H1 (cell line): Measurements from ENCODE around the gene LRRTM4. TPM values are rescaled to one million over a fixed set of nuclear protein-coding genes. Genes with fewer than 3 reads are reported as not detected.

ENCODE experiments used
- CTCF ChIA-PET: fragments of 300-600 bp; sonication (Branson Sonifier 250); formaldehyde crosslinking; loops from one replicate; lab custom pipeline; 2021; ENCODE audit not compliant: partially characterized antibody; lab: Charles Lee
- POLR2A ChIA-PET: fragments of 300-600 bp; sonication (Branson Sonifier 250); formaldehyde crosslinking; loops from one replicate; lab custom pipeline; 2021; ENCODE audit warnings: inconsistent platforms; ENCODE audit not compliant: partially characterized antibody; lab: Charles Lee
- DNase-seq, 2 experiments: peaks; one replicate each; pipeline versions ENCODE4 v3.0.0 to v3.0.0-alpha.2; 2010 to 2022; ENCODE audit warnings: low spot score in 2 of 2, low read depth in 1 of 2, mixed read lengths in 1 of 2
- FAIRE-seq: peaks from 2 replicates; lab custom pipeline; 2011; peaks lifted over from hg19 to GRCh38; lab: Jason Lieb, UNC
- H2AFZ ChIP-seq: 2 replicates; pipeline ENCODE4 v1.8.1; 2012; ENCODE audit warnings: low read length, inconsistent platforms
- H2AK5ac ChIP-seq: 2 replicates; pipeline ENCODE4 v1.6.1; 2013; ENCODE audit warnings: low read depth, low read length
- H2BK120ac ChIP-seq: replicated peaks from 2 replicates; pipeline ENCODE3; 2013; ENCODE audit warnings: low read depth, low read length, inconsistent platforms
- H2BK12ac ChIP-seq: 2 replicates; pipeline ENCODE4 v1.6.1; 2013; ENCODE audit warnings: low read depth, low read length
- H2BK15ac ChIP-seq: 2 replicates; pipeline ENCODE4 v1.6.1; 2013; ENCODE audit warnings: low read length
- H2BK20ac ChIP-seq: 2 replicates; pipeline ENCODE4 v1.6.1; 2013; ENCODE audit warnings: low read length
- H2BK5ac ChIP-seq: 2 replicates; pipeline ENCODE4 v1.6.1; 2013; ENCODE audit warnings: low read depth, low read length
- H3K14ac ChIP-seq: 2 replicates; pipeline ENCODE4 v1.6.1; 2013; ENCODE audit warnings: inconsistent platforms; ENCODE audit not compliant: insufficient read length
- H3K18ac ChIP-seq: 2 replicates; pipeline ENCODE4 v1.6.1; 2013; ENCODE audit warnings: low read length; ENCODE audit errors: extremely low read depth
- H3K23ac ChIP-seq: 2 replicates; pipeline ENCODE4 v1.6.1; 2013; ENCODE audit warnings: inconsistent platforms; ENCODE audit not compliant: insufficient read length
- H3K23me2 ChIP-seq: 2 replicates; pipeline ENCODE4 v1.6.1; 2013; ENCODE audit warnings: low read depth, low read length
- H3K27ac ChIP-seq: 2 replicates; pipeline ENCODE4 v1.6.1; 2011; ENCODE audit warnings: low read depth, low read length, inconsistent platforms
- H3K27me3 ChIP-seq, 4 experiments: replicated peaks in 1 of 4; 1 replicate in 1 of 4; 2 replicates in 3 of 4; pipeline versions ENCODE4 v1.6.1 to v1.8.1; 2011 to 2013; ENCODE audit warnings: low read length in 3 of 4, mild to moderate bottlenecking in 3 of 4, inconsistent platforms in 2 of 4, mixed read lengths in 2 of 4, moderate library complexity in 1 of 4; ENCODE audit not compliant: control insufficient read depth in 3 of 4, insufficient read depth in 3 of 4; ENCODE audit errors: extremely low read depth in 1 of 4
- H3K36me3 ChIP-seq, 4 experiments: 2 replicates each; pipeline versions ENCODE4 v1.6.1 to v1.8.1; 2011 to 2013; ENCODE audit warnings: mild to moderate bottlenecking in 4 of 4, low read length in 3 of 4, moderate library complexity in 2 of 4, control low read depth in 1 of 4, inconsistent platforms in 1 of 4; ENCODE audit not compliant: insufficient read depth in 4 of 4, control insufficient read depth in 2 of 4
- H3K4ac ChIP-seq: replicated peaks from 2 replicates; pipeline ENCODE3; 2013; ENCODE audit warnings: low read length, low read depth, mixed read lengths, inconsistent platforms; ENCODE audit not compliant: insufficient read length
- H3K4me1 ChIP-seq, 4 experiments: replicated peaks in 1 of 4; 1 replicate in 1 of 4; 2 replicates in 3 of 4; pipeline versions ENCODE4 v1.6.1 to v1.8.1; 2011 to 2013; ENCODE audit warnings: low read length in 3 of 4, inconsistent platforms in 2 of 4, mixed read lengths in 1 of 4; ENCODE audit not compliant: insufficient read depth in 4 of 4, control insufficient read depth in 3 of 4
- H3K4me2 ChIP-seq, 2 experiments: 2 replicates each; pipeline versions ENCODE4 v1.6.1 to v1.8.1; 2011 to 2013; ENCODE audit warnings: low read depth in 2 of 2, low read length in 2 of 2, control low read depth in 1 of 2, inconsistent platforms in 1 of 2, mild to moderate bottlenecking in 1 of 2; ENCODE audit not compliant: insufficient read depth in 1 of 2
- H3K4me3 ChIP-seq, 4 experiments: fragments of 200-600, 300-600 bp in 1 of 4; sonication (generic), shearing (Covaris generic), sonication (Bioruptor Twin) in 1 of 4; 2 replicates each; pipeline versions ENCODE4 v1.5.1 to v1.8.1; 2011 to 2016; ENCODE audit warnings: low read length in 4 of 4, low read depth in 3 of 4, control low read depth in 2 of 4, inconsistent platforms in 2 of 4, mild to moderate bottlenecking in 2 of 4, mixed read lengths in 1 of 4, moderate library complexity in 1 of 4; ENCODE audit not compliant: insufficient read depth in 2 of 4; ENCODE audit errors: extremely low read depth in 1 of 4
- H3K56ac ChIP-seq: replicated peaks from 2 replicates; pipeline ENCODE3; 2013; ENCODE audit warnings: low read depth, mild to moderate bottlenecking, mixed read lengths, low read length, inconsistent platforms; ENCODE audit not compliant: insufficient read length
- H3K79me1 ChIP-seq: 2 replicates; pipeline ENCODE4 v1.6.1; 2013; ENCODE audit warnings: low read depth, low read length, control low read depth
- H3K79me2 ChIP-seq, 2 experiments: 2 replicates each; pipeline versions ENCODE4 v1.6.1 to v1.8.1; 2012 to 2013; ENCODE audit warnings: low read length in 2 of 2, mild to moderate bottlenecking in 2 of 2, inconsistent platforms in 1 of 2; ENCODE audit not compliant: insufficient read depth in 2 of 2, control insufficient read depth in 1 of 2
- H3K9ac ChIP-seq, 4 experiments: replicated peaks in 1 of 4; 1 replicate in 1 of 4; 2 replicates in 3 of 4; pipeline versions ENCODE4 v1.6.1 to v1.8.1; 2011 to 2013; ENCODE audit warnings: low read depth in 3 of 4, low read length in 3 of 4, control low read depth in 2 of 4, mild to moderate bottlenecking in 2 of 4, moderate library complexity in 2 of 4, inconsistent platforms in 1 of 4; ENCODE audit errors: extremely low read depth in 1 of 4
- H3K9me3 ChIP-seq, 2 experiments: 2 replicates each; pipeline versions ENCODE4 v1.6.1 to v1.8.1; 2012 to 2013; ENCODE audit warnings: mild to moderate bottlenecking in 2 of 2, moderate library complexity in 2 of 2, control low read depth in 1 of 2, inconsistent platforms in 1 of 2, low read depth in 1 of 2, low read length in 1 of 2, mixed read lengths in 1 of 2; ENCODE audit not compliant: insufficient read depth in 2 of 2
- H4K20me1 ChIP-seq, 2 experiments: replicated peaks in 1 of 2; 2 replicates each; pipeline versions ENCODE3 to v1.8.1; 2011 to 2013; ENCODE audit warnings: inconsistent platforms in 2 of 2, low read length in 2 of 2, mild to moderate bottlenecking in 1 of 2; ENCODE audit not compliant: insufficient read depth in 2 of 2, control insufficient read depth in 1 of 2
- H4K5ac ChIP-seq: 2 replicates; pipeline ENCODE4 v1.6.1; 2013; ENCODE audit warnings: low read length, low read depth, mixed read lengths, inconsistent platforms; ENCODE audit not compliant: insufficient read length
- H4K8ac ChIP-seq: 2 replicates; pipeline ENCODE4 v1.8.0; 2013; ENCODE audit warnings: mild to moderate bottlenecking, moderate library complexity, low read length, inconsistent platforms; ENCODE audit not compliant: insufficient read depth; ENCODE audit errors: extremely low read depth
- H4K91ac ChIP-seq: replicated peaks from 2 replicates; pipeline ENCODE3; 2013; ENCODE audit warnings: low read length, mixed read lengths, inconsistent platforms; ENCODE audit not compliant: insufficient read length
- ASH2L ChIP-seq: fragments of 200-600, 300-600 bp; sonication (generic); IDR thresholded peaks from one replicate; pipeline ENCODE4 v1.7.1; 2017; ENCODE audit warnings: low read length
- BACH1 ChIP-seq: IDR thresholded peaks from 2 replicates; pipeline ENCODE4 v1.6.1; 2012; ENCODE audit warnings: low read length, improper control_type of control experiment
- CBX5 ChIP-seq: fragments of 300-800, 300-1000 bp; sonication (generic); IDR thresholded peaks from 2 replicates; pipeline ENCODE4 v1.7.1; 2016; ENCODE audit warnings: antibody characterized with exemption, low read length, low read depth
- CHD1 ChIP-seq: IDR thresholded peaks from 2 replicates; pipeline ENCODE4 v1.6.1; 2012; ENCODE audit warnings: low read depth, low read length, improper control_type of control experiment
- EGR1 ChIP-seq: IDR thresholded peaks from 2 replicates; pipeline ENCODE4 v1.6.1; 2011; ENCODE audit warnings: low read depth, low read length, borderline replicate concordance
- FOSL1 ChIP-seq: IDR thresholded peaks from 2 replicates; pipeline ENCODE4 v1.6.1; 2011; ENCODE audit warnings: mild to moderate bottlenecking, low read depth, low read length, moderate library complexity; ENCODE audit not compliant: insufficient read depth
- GTF2F1 ChIP-seq: IDR thresholded peaks from 2 replicates; pipeline ENCODE4 v1.6.1; 2012; ENCODE audit warnings: low read depth, low read length, improper control_type of control experiment, borderline replicate concordance
- JUN ChIP-seq: IDR thresholded peaks from 2 replicates; pipeline ENCODE4 v1.6.1; 2011; ENCODE audit warnings: low read depth, mild to moderate bottlenecking, improper control_type of control experiment, low read length
- RAD21 ChIP-seq, 2 experiments: IDR thresholded peaks in 1 of 2; conservative IDR thresholded peaks in 1 of 2; 2 replicates each; pipeline ENCODE4 v1.6.1; 2011; ENCODE audit warnings: low read depth in 2 of 2, low read length in 2 of 2, improper control_type of control experiment in 1 of 2, inconsistent platforms in 1 of 2, mild to moderate bottlenecking in 1 of 2, moderate library complexity in 1 of 2
- RFX5 ChIP-seq: IDR thresholded peaks from 2 replicates; pipeline ENCODE4 v1.6.1; 2011; ENCODE audit warnings: low read depth, low read length, improper control_type of control experiment, borderline replicate concordance
- SIX5 ChIP-seq: IDR thresholded peaks from 2 replicates; pipeline ENCODE4 v1.6.1; 2011; ENCODE audit warnings: mild to moderate bottlenecking, low read depth, low read length
- SUZ12 ChIP-seq: fragments of 200-600 bp; sonication (generic); IDR thresholded peaks from 2 replicates; pipeline ENCODE4 v1.6.1; 2012; ENCODE audit warnings: mild to moderate bottlenecking, inconsistent platforms, low read length, moderate library complexity, mixed read lengths
- WGBS, 2 experiments: shearing (Covaris generic) in 1 of 2; methylation state at CpG; one replicate each; pipeline versions ENCODE4 v1.1.6 to v1.1.7; 2013 to 2015; ENCODE audit warnings: low lambda C conversion rate in 2 of 2, mixed read lengths in 2 of 2, inconsistent platforms in 1 of 2, low coverage in 1 of 2, missing lambda C conversion rate in 1 of 2; ENCODE audit not compliant: insufficient replicate concordance in 2 of 2, insufficient coverage in 1 of 2, insufficient read length in 1 of 2; ENCODE audit errors: extremely low coverage in 1 of 2, missing lambda C conversion rate in 1 of 2; 5-methylcytosine and 5-hydroxymethylcytosine counted together
- polyA plus RNA-seq, 7 experiments: library from polyadenylated mRNA; depleted of rRNA in 3 of 7; stranded (reverse) in 5 of 7; unstranded in 2 of 7; fragments of >200 nt in 5 of 7; fragments of 200-250 nt in 2 of 7; gene quantifications; 1 replicate in 5 of 7; 2 replicates in 1 of 7; 4 replicates in 1 of 7; pipeline versions ENCODE4 v1.2.1 to v1.2.3, GENCODE V29; 2011 to 2013; ENCODE audit warnings: missing spikeins in 2 of 7, mixed read lengths in 2 of 7
- total RNA-seq: library from RNA; stranded (reverse); fragmentation: NEBNext Ultra II Directional; extraction: Animal tissue kit (Norgen Biotek cat#: 25700); gene quantifications from 2 replicates; pipeline ENCODE4 v1.2.1, GENCODE V29; 2021

Gene LRRTM4
- total and polyA plus RNA-seq, 2 of the 8 experiments (the other 6 are each of a cell fraction or from before 2014, with no cell fraction given), result 3.6 to 9.5 TPM

DNA sequence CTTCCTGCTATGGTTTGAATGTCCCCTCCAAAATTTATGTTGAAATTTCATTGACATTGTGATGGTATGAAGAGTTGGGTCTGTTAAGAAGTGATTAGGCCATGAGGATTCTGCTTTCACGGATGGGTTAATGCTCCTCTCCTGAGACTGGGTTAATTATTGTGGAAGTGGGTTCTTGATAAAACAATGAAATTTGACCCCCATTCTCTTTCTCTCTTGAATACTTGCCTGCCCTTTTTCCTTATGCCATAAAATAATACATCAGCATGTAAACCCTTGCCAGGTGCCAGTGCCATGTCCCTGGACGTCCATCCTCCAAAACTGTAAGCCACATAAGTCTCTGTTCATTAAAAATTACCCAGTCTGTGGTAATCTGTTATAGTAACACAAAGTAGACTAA is 352.8 kb downstream of the LRRTM4 start:
- Histone ChIP-seq H3K4me2 (no peak overlapping the region), H2BK120ac (no peak overlapping the region), H2AFZ (no peak overlapping the region), H2BK15ac (no peak overlapping the region), H3K23me2 (no peaks in the 10 kb centered on the region), H3K4me1 (no peaks in the 10 kb centered on the region), H3K9me3 (0 out of 4 replicates have a peak, but pooled peaks cover 0 to 2% of the 10 kb centered on the region in 2 experiments), H3K18ac (no peak overlapping the region), H2BK20ac (no peak overlapping the region), H2AK5ac (no peak overlapping the region), H3K14ac (no peak overlapping the region), H4K20me1 (no peaks in the 10 kb centered on the region), H2BK12ac (no peak overlapping the region), H2BK5ac (no peak overlapping the region), H3K23ac (no peak overlapping the region), H3K9ac (no peak overlapping the region), H3K27me3 (no peaks in the 10 kb centered on the region), H3K79me2 (no peaks in the 10 kb centered on the region), H3K4ac (no peak overlapping the region), H3K56ac (no peak overlapping the region), H3K4me3 (no peak overlapping the region), H3K27ac (no peak overlapping the region), H3K36me3 (no peaks in the 10 kb centered on the region), H4K8ac (no peak overlapping the region), H4K5ac (no peak overlapping the region), H3K79me1 (no peaks in the 10 kb centered on the region), H4K91ac (no peak overlapping the region)
- DNase-seq (no peak), FAIRE-seq (no peak)
- TF ChIP-seq GTF2F1 (no peak), CBX5 (no peak), ASH2L (no peak), BACH1 (no peak), SUZ12 (no peak), CHD1 (no peak), EGR1 (no peak), SIX5 (no peak), JUN (no peak), RAD21 (IDR thresholded peaks at IDR 0.05 in 1 of 2, conservative IDR thresholded peaks at IDR 0.05 in 1 of 2; ENCODE audit: low read depth in 2 of 2, low read length in 2 of 2) (no peak), RFX5 (no peak), FOSL1 (no peak)
- WGBS, 2 experiments, result 80% methylated on average over 2 of the region's 2 CpGs; no CpG with 5 or more reads in 1 of the 2 experiments
- ChIA-PET POLR2A (no interaction called here), CTCF (no interaction called here)
